ENCODE data around the gene TXNDC2. TPM values are rescaled to one million over a fixed set of nuclear protein-coding genes. Genes with fewer than 3 reads are reported as not detected.

Gene TXNDC2
- 0.08 to 0.22 TPM (median 0.14 TPM) in 4 of 5 replicates, not detected in the other for total RNA-seq (2022; extraction: Qiagen RNA extraction; ENCODE audit: low read depth)

GRCh38 chr18:9885170-9886004 is at the start of gene TXNDC2:
Gene TXNDC2 (plus strand): TSS chr18:9885973. CDS start chr18:9886681, 708 bp downstream.

DNA sequence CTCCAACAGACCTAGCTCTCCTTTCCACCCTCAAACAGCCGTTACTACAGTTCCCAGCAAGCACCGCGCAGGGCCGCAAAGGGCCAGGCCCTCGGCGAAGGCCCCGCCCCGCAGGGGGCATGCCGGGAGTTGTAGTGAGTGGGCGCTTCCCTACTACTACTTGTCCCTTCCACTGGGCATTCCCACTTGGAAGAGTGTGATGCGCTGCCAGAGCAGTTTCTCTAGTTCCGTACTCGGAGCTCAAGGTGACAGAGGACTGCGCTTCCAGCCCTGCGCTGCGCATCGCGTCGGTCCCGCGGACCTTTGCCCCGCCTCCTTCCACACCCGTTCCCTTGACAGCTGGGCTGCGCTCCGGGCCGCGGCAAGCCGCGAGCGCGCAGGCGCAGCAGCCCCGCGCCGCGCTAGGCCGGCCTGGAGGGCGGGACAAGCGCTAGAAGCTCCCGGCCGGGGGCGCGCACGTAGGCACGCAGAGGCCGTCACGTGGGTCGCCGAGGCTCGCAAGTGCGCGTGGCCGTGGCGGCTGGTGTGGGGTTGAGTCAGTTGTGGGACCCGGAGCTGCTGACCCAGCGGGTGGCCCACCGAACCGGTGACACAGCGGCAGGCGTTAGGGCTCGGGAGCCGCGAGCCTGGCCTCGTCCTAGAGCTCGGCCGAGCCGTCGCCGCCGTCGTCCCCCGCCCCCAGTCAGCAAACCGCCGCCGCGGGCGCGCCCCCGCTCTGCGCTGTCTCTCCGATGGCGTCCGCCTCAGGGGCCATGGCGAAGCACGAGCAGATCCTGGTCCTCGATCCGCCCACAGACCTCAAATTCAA is 28.0 kb downstream of the TXNDC2 start, which contains the start of gene VAPA:
Gene VAPA (plus strand): TSS at position 491 of the 808 bp plus-strand sequence. CDS start 241 bp downstream, at position 732.

Other genes with a start within 250 kb of the TXNDC2 start
- 18.1 to 25.7 TPM (median 24.3 TPM) in 5 replicates for gene RAB31, start 177.7 kb upstream of the TXNDC2 start, total RNA-seq (2022; extraction: Qiagen RNA extraction; ENCODE audit: low read depth)
- 152 to 192 TPM (median 172 TPM) in 5 replicates for gene VAPA, start 28.0 kb downstream of the TXNDC2 start, total RNA-seq (2022; extraction: Qiagen RNA extraction; ENCODE audit: low read depth)

Measured in A549 treated with GW870086 at 1 μM for 4 hours (cell line).